ENCODE data around the gene PARP9.

PARP9 gene

GRCh38 chr3:122564155-122564912 is at the start of gene PARP9, which contains the start of gene DTX3L:
Gene PARP9, minus strand, starts transcription at chr3:122564300. Its CDS starts 4,680 bp downstream, at chr3:122559620.
Gene DTX3L, plus strand, starts transcription at chr3:122564338. Its CDS starts 89 bp downstream, at chr3:122564427.
- H2AFZ ChIP-seq (ENCODE audit: low read length): peak within 1 kb of the TSS; percentile 2; the same call in 1 of the 2 replicates
- TF ChIP-seq EZH2 (IDR thresholded peaks at IDR 0.05; ENCODE audit: borderline replicate concordance, low read length): no peak
- TF ChIP-seq, protein P1, sequence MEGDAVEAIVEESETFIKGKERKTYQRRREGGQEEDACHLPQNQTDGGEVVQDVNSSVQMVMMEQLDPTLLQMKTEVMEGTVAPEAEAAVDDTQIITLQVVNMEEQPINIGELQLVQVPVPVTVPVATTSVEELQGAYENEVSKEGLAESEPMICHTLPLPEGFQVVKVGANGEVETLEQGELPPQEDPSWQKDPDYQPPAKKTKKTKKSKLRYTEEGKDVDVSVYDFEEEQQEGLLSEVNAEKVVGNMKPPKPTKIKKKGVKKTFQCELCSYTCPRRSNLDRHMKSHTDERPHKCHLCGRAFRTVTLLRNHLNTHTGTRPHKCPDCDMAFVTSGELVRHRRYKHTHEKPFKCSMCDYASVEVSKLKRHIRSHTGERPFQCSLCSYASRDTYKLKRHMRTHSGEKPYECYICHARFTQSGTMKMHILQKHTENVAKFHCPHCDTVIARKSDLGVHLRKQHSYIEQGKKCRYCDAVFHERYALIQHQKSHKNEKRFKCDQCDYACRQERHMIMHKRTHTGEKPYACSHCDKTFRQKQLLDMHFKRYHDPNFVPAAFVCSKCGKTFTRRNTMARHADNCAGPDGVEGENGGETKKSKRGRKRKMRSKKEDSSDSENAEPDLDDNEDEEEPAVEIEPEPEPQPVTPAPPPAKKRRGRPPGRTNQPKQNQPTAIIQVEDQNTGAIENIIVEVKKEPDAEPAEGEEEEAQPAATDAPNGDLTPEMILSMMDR (IDR thresholded peaks at IDR 0.05; ENCODE audit: low read length): no peak
- peak within 1 kb of the TSS; percentile 68 for H3K4me2 ChIP-seq (ENCODE audit: low read length)
- H3K79me2 ChIP-seq (ENCODE audit: insufficient read depth, low read length): no peaks in the 10 kb centered on the region
- peak within 1 kb of the TSS; percentile 72 for H3K9ac ChIP-seq (ENCODE audit: low read length)
- no peaks in the 10 kb centered on the region for H3K36me3 ChIP-seq (ENCODE audit: insufficient read depth, low read length)
- no peaks in the 10 kb centered on the region for H4K20me1 ChIP-seq (ENCODE audit: insufficient read depth, low read length)
- H3F3A ChIP-seq (ENCODE audit: insufficient read depth, low read length): no peaks in the 10 kb centered on the region
- peak within 1 kb of the TSS; percentile 70 for H3K4me3 ChIP-seq (ENCODE audit: low read depth, low read length, poor library complexity, severe bottlenecking)
- peak within 1 kb of the TSS; percentile 12 for H3K27ac ChIP-seq (ENCODE audit: low read depth, low read length, poor library complexity, severe bottlenecking)
- no peaks in the 10 kb centered on the region for H3K9me3 ChIP-seq (ENCODE audit: low read length)
- H3K4me1 ChIP-seq (ENCODE audit: insufficient read depth, low read length, severe bottlenecking): peaks cover 41% of the 10 kb centered on the region
- no peaks in the 10 kb centered on the region for H3K9me2 ChIP-seq (ENCODE audit: low read depth, low read length)
- no peaks in the 10 kb centered on the region for H3K27me3 ChIP-seq (ENCODE audit: insufficient read depth, low read length)

DNA sequence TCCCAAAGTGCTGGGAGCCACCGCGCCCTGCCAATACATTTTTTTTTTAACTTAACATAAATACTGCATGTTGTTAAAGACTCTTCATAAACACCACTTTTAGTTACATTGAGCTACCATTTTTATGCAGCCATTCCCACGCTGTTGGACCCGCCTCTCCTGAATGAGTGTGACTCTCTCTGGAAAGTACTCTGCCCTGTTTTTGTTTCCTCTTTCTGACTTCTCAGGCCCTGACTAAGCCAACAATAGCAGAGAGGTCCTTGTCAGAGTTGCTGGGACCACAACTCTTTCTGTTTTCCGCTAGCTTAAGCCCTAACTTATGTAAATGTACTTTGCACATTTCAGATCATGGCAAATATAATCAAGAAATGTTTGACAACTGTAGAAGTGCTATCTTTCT is 48.6 kb upstream of the PARP9 start:
- no peak overlapping the region for H3K4me2 ChIP-seq (ENCODE audit: low read length)
- H3K4me1 ChIP-seq (ENCODE audit: insufficient read depth, low read length, severe bottlenecking): peaks cover 37% of the 10 kb centered on the region
- peak overlapping the region; percentile 41 for H3K27ac ChIP-seq (ENCODE audit: low read depth, low read length, poor library complexity, severe bottlenecking)
- no peaks in the 10 kb centered on the region for H3K9me3 ChIP-seq (ENCODE audit: low read length)
- H3K4me3 ChIP-seq (ENCODE audit: low read depth, low read length, poor library complexity, severe bottlenecking): no peak overlapping the region
- no peaks in the 10 kb centered on the region for H4K20me1 ChIP-seq (ENCODE audit: insufficient read depth, low read length)
- TF ChIP-seq EZH2 (IDR thresholded peaks at IDR 0.05; ENCODE audit: borderline replicate concordance, low read length): no peak
- TF ChIP-seq, protein P1 (IDR thresholded peaks at IDR 0.05; ENCODE audit: low read length): no peak
- no peak overlapping the region for H2AFZ ChIP-seq (ENCODE audit: low read length)
- H3K9ac ChIP-seq (ENCODE audit: low read length): no peak overlapping the region
- no peaks in the 10 kb centered on the region for H3K9me2 ChIP-seq (ENCODE audit: low read depth, low read length)
- H3K27me3 ChIP-seq (ENCODE audit: insufficient read depth, low read length): no peaks in the 10 kb centered on the region
- no peaks in the 10 kb centered on the region for H3K79me2 ChIP-seq (ENCODE audit: insufficient read depth, low read length)
- peaks cover 7% of the 10 kb centered on the region; the same call in 1 of the 2 replicates for H3F3A ChIP-seq (ENCODE audit: insufficient read depth, low read length)
- no peaks in the 10 kb centered on the region for H3K36me3 ChIP-seq (ENCODE audit: insufficient read depth, low read length)

- Histone ChIP-seq H3K36me3 (ENCODE audit: insufficient read depth, low read length) (no peaks in the 10 kb centered on the region), H4K20me1 (ENCODE audit: insufficient read depth, low read length) (no peaks in the 10 kb centered on the region), H3K9me2 (ENCODE audit: low read depth, low read length) (no peaks in the 10 kb centered on the region), H3F3A (ENCODE audit: insufficient read depth, low read length) (no peaks in the 10 kb centered on the region), H3K27me3 (ENCODE audit: insufficient read depth, low read length) (no peaks in the 10 kb centered on the region), H3K27ac (ENCODE audit: low read depth, low read length, poor library complexity, severe bottlenecking) (peak overlapping the region; percentile 24), H3K4me3 (ENCODE audit: low read depth, low read length, poor library complexity, severe bottlenecking) (no peak overlapping the region), H2AFZ (ENCODE audit: low read length) (no peak overlapping the region), H3K9me3 (ENCODE audit: low read length) (no peaks in the 10 kb centered on the region), H3K79me2 (ENCODE audit: insufficient read depth, low read length) (no peaks in the 10 kb centered on the region), H3K4me2 (ENCODE audit: low read length) (no peak overlapping the region), H3K4me1 (ENCODE audit: insufficient read depth, low read length, severe bottlenecking) (peaks cover 11% of the 10 kb centered on the region), H3K9ac (ENCODE audit: low read length) (no peak overlapping the region)
- no peak for TF ChIP-seq EZH2 (IDR thresholded peaks at IDR 0.05; ENCODE audit: borderline replicate concordance, low read length)
- TF ChIP-seq, protein P1 (IDR thresholded peaks at IDR 0.05; ENCODE audit: low read length): no peak
Measured at GRCh38 chr3:122609798-122610559, 45.9 kb upstream of the PARP9 start.

All from OCI-LY1 (cell line).